Skeletal muscle tissue (tissue), 4 donors: ENCODE results near the gene ARHGAP8. TPM values are rescaled to one million over a fixed set of nuclear protein-coding genes. Genes with fewer than 3 reads are reported as not detected.

Source experiments
- H3K27ac ChIP-seq: one replicate; pipeline ENCODE4 v1.7.0; 2013; ENCODE audit warnings: mild to moderate bottlenecking, low read depth, low read length, inconsistent platforms
- H3K27me3 ChIP-seq, 3 donors: one replicate each; pipeline ENCODE4 v1.7.0; 2013; ENCODE audit warnings: low read length in 3 of 3; ENCODE audit not compliant: control insufficient read depth in 3 of 3, insufficient read depth in 3 of 3
- H3K36me3 ChIP-seq, 3 donors: one replicate each; pipeline ENCODE4 v1.7.0; 2013; ENCODE audit warnings: low read length in 3 of 3; ENCODE audit not compliant: control insufficient read depth in 3 of 3, insufficient read depth in 3 of 3
- H3K4me1 ChIP-seq, 3 donors: one replicate each; pipeline ENCODE4 v1.7.0; 2013; ENCODE audit warnings: low read length in 3 of 3, mild to moderate bottlenecking in 3 of 3; ENCODE audit not compliant: control insufficient read depth in 3 of 3, insufficient read depth in 3 of 3
- H3K4me3 ChIP-seq, 3 donors: one replicate each; pipeline ENCODE4 v1.7.0; 2013; ENCODE audit warnings: low read length in 3 of 3
- H3K9ac ChIP-seq, 3 donors: one replicate each; pipeline ENCODE4 v1.7.0; 2013; ENCODE audit warnings: low read length in 3 of 3, mild to moderate bottlenecking in 3 of 3, moderate library complexity in 2 of 3, low read depth in 1 of 3
- H3K9me3 ChIP-seq, 3 donors: one replicate each; pipeline ENCODE4 v1.7.0; 2013; ENCODE audit warnings: low read length in 3 of 3; ENCODE audit not compliant: control insufficient read depth in 3 of 3
- total RNA-seq: library from RNA; depleted of rRNA; stranded (reverse); fragments of >200 nt; gene quantifications from one replicate; pipeline ENCODE4 v1.2.3, GENCODE V29; 2014
- donor health status: Osteomylitis.

The ARHGAP8 gene
- total RNA-seq, 1 donor from 2014 or later: 0.52 TPM

DNA sequence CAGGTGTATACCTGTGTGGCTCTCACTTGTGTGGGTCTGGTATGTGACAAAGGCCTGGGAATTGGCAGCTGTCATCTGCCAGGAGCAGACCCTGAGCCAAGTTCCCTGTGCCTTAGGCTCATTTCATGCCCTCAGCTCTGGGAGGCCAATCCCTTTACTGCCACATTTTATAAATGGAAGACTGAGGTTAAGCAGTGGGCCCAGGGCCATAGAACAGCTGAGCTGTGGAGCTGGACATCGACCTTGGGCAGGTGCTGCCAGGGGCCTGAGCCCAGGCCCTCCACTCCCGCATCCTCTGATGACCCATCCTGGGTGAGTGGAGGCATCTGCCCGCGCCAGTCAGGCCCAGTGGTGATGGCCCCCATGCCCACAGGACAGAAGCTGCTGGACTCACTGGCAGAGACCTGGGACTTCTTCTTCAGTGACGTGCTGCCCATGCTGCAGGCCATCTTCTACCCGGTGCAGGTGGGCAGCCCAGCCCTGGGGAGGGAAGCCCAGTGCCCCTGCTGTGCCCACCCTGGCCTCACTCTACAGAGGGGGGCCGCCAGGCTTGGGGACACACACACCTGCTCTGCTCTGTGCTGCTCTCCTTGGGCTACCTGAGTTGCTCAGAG is 20.9 kb upstream of the ARHGAP8 start:
- Histone ChIP-seq H3K9ac (no peak overlapping the region), H3K27me3 (peaks cover 21 to 52% (median 35%) of the 10 kb centered on the region in 3 donors), H3K36me3 (no peaks in the 10 kb centered on the region), H3K4me3 (no peak overlapping the region), H3K9me3 (no peaks in the 10 kb centered on the region), H3K4me1 (peaks cover 9 to 11% (median 11%) of the 10 kb centered on the region in 3 donors), H3K27ac (no peak overlapping the region)

- Histone ChIP-seq H3K27ac (no peak overlapping the region), H3K9ac (no peak overlapping the region), H3K4me1 (peaks cover 9 to 11% (median 11%) of the 10 kb centered on the region in 3 donors), H3K27me3 (peaks cover 21 to 54% (median 40%) of the 10 kb centered on the region in 3 donors), H3K4me3 (no peak overlapping the region), H3K36me3 (no peaks in the 10 kb centered on the region), H3K9me3 (no peaks in the 10 kb centered on the region)
Measured at GRCh38 chr22:44732017-44732561, 20.3 kb upstream of the ARHGAP8 start.

DNA sequence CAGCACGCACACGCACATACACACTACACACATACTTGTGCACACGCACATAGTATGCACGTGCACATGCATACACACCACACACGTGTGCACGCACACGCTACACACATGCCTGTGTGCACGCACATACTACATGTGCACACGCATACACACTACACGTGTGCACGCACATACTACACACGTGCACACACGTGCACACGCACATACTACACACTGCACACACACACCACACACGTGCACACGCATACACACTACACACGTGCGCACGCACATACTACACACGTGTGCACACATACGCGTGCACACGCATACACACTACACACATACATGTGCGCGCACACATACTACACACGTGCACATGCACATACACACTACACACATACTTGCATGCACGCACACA is 19.7 kb upstream of the ARHGAP8 start:
- H3K9ac ChIP-seq: no peak overlapping the region
- no peak overlapping the region for H3K27ac ChIP-seq
- no peak overlapping the region for H3K4me3 ChIP-seq
- no peaks in the 10 kb centered on the region for H3K36me3 ChIP-seq
- H3K9me3 ChIP-seq: no peaks in the 10 kb centered on the region
- H3K27me3 ChIP-seq: peaks cover 22 to 52% (median 40%) of the 10 kb centered on the region in 3 donors
- H3K4me1 ChIP-seq: peaks cover 9 to 11% (median 11%) of the 10 kb centered on the region in 3 donors

- H3K4me1 ChIP-seq: peaks cover 9 to 11% (median 9%) of the 10 kb centered on the region in 3 donors
Measured at GRCh38 chr22:44733426-44734106, 18.8 kb upstream of the ARHGAP8 start.

DNA sequence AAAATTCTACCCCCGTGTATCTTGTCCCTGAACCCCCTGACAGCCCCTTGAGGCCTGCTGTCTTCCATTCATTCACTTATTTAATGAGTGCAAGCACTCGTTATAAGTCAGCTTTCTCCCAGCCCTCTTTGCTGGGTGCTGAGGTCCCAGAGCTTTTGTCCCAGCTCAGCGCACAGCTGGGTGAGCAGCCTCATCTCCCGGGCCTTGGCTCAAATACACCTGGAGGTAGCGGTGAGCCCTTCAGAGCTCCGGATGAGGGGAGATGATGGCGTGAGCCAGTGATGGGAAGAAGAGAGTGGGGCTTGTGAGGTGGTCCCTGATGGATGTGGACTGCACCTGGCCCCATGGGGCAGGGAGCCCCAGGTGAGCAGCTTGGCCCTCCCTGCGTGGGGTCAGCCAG is 18.1 kb upstream of the ARHGAP8 start:
- Histone ChIP-seq H3K27me3 (peaks cover 21 to 52% (median 47%) of the 10 kb centered on the region in 3 donors), H3K9me3 (no peaks in the 10 kb centered on the region), H3K27ac (no peak overlapping the region), H3K4me1 (peaks cover 3 to 6% (median 3%) of the 10 kb centered on the region in 3 donors), H3K9ac (no peak overlapping the region), H3K36me3 (no peaks in the 10 kb centered on the region), H3K4me3 (no peak overlapping the region)

More at GRCh38 chr22:44733426-44734106, 18.8 kb upstream of the ARHGAP8 start:
- no peak overlapping the region for H3K9ac ChIP-seq
- no peak overlapping the region for H3K27ac ChIP-seq
- H3K36me3 ChIP-seq: no peaks in the 10 kb centered on the region
- peaks cover 24 to 52% (median 49%) of the 10 kb centered on the region in 3 donors for H3K27me3 ChIP-seq
- no peak overlapping the region for H3K4me3 ChIP-seq
- H3K9me3 ChIP-seq: no peaks in the 10 kb centered on the region

DNA sequence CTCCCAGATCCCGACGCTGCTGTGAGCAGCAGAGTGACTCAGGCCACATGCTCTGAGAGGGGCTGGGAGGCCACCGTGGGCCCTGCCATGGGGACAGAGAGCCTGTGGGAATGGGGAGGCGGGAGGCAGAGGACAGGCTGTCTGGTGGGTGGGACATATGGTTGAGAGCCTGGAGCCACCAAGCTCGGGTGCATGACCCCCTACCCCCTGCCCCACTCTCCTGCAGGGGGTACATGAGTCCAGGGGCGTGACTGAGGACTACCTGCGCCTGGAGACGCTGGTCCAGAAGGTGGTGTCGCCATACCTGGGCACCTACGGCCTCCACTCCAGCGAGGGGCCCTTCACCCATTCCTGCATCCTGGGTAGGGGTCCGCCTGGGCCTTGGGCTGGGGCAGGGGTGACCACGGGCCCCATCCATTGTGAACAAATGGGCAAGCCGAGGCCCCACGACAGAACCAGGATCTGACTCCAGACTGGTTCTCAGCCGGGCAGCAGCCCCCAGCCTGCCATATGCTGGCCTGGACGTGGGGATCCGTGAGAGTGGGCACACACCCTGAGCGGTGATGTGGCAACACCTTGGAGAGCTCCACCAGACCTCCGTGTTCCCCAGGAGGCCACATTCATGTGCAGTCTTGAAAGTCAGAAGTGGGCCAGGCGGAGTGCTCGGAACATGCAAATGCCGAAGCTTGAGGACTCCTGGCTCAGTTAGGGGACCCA is 17.4 kb upstream of the ARHGAP8 start:
- H3K4me1 ChIP-seq: peaks cover 0 to 3% (median under 1%) of the 10 kb centered on the region in 3 donors
- H3K9ac ChIP-seq: no peak overlapping the region
- peaks cover 19 to 49% (median 41%) of the 10 kb centered on the region in 3 donors for H3K27me3 ChIP-seq
- H3K4me3 ChIP-seq: no peak overlapping the region
- no peaks in the 10 kb centered on the region for H3K36me3 ChIP-seq
- no peaks in the 10 kb centered on the region for H3K9me3 ChIP-seq
- H3K27ac ChIP-seq: no peak overlapping the region

GRCh38 chr22:44735518-44736428 is 16.6 kb upstream of the ARHGAP8 start:
- H3K27me3 ChIP-seq: peaks cover 13 to 43% (median 37%) of the 10 kb centered on the region in 3 donors
- no peak overlapping the region for H3K9ac ChIP-seq
- no peaks in the 10 kb centered on the region for H3K9me3 ChIP-seq
- no peak overlapping the region for H3K4me3 ChIP-seq
- no peak overlapping the region for H3K27ac ChIP-seq
- H3K4me1 ChIP-seq: no peaks in the 10 kb centered on the region
- no peaks in the 10 kb centered on the region for H3K36me3 ChIP-seq

- H3K4me1 ChIP-seq: no peaks in the 10 kb centered on the region
- H3K36me3 ChIP-seq: no peaks in the 10 kb centered on the region
- no peak overlapping the region for H3K27ac ChIP-seq
- no peak overlapping the region for H3K9ac ChIP-seq
- H3K4me3 ChIP-seq: no peak overlapping the region
- peaks cover 10 to 36% (median 36%) of the 10 kb centered on the region in 3 donors for H3K27me3 ChIP-seq
- no peaks in the 10 kb centered on the region for H3K9me3 ChIP-seq
Measured at GRCh38 chr22:44736581-44737405, 15.6 kb upstream of the ARHGAP8 start.
